Body of pancreas (tissue), 4 donors: ENCODE data around the gene STK39. TPM values are rescaled to one million over a fixed set of nuclear protein-coding genes. Genes with fewer than 3 reads are reported as not detected.

ENCODE experiments used
- ATAC-seq: fragments of 150-250 bp; one replicate; pipeline ENCODE4 v1.9.1; 2016
- DNase-seq, 4 donors: peaks; one replicate each; pipeline ENCODE4 v3.0.0-alpha.2; 2019
- H3K27ac ChIP-seq, 4 donors: fragments of 200-600 bp; sonication (generic); 1 replicate in 3 of 4; 2 replicates in 1 of 4; pipeline versions ENCODE4 v1.5.1 to v1.6.1; 2016 to 2019; ENCODE audit warnings: mild to moderate bottlenecking in 1 of 4, mixed read lengths in 1 of 4, moderate library complexity in 1 of 4
- H3K27me3 ChIP-seq, 2 donors: fragments of 200-600 bp; sonication (generic); one replicate each; pipeline ENCODE4 v1.6.0; 2016; ENCODE audit warnings: mild to moderate bottlenecking in 1 of 2
- H3K36me3 ChIP-seq, 2 donors: fragments of 200-600 bp; sonication (generic); replicated peaks in 1 of 2; 2 replicates each; pipeline ENCODE4 v1.5.1; 2016; ENCODE audit warnings: low read depth in 2 of 2; ENCODE audit not compliant: insufficient read depth in 1 of 2
- H3K4me1 ChIP-seq: fragments of 200-600 bp; sonication (generic); one replicate; pipeline ENCODE4 v1.6.0; 2016
- H3K4me3 ChIP-seq, 2 donors: fragments of 200-600 bp; sonication (generic); 1 replicate in 1 of 2; 2 replicates in 1 of 2; pipeline ENCODE4 v1.5.1; 2016 to 2019
- H3K9me3 ChIP-seq, 3 donors: fragments of 200-600 bp; sonication (generic); 1 replicate in 2 of 3; 2 replicates in 1 of 3; pipeline ENCODE4 v1.5.1; 2016
- CTCF ChIP-seq, 7 experiments: fragments of 450-650 bp in 4 of 7; fragments of 200-600 bp in 3 of 7; sonication (generic) in 3 of 7; IDR thresholded peaks; one replicate each; pipeline ENCODE4 v1.5.1; 2016 to 2019; ENCODE audit warnings: antibody characterized with exemption in 7 of 7
- POLR2A ChIP-seq, 3 donors: fragments of 450-650 bp; IDR thresholded peaks; one replicate each; pipeline ENCODE4 v1.6.1; 2016; ENCODE audit warnings: antibody characterized with exemption in 3 of 3, mild to moderate bottlenecking in 2 of 3
- WGBS, 2 donors: methylation state at CpG; one replicate each; pipeline ENCODE4 v1.1.5; 2017; 5-methylcytosine and 5-hydroxymethylcytosine counted together
- intact Hi-C: fragments of 100-400 bp; cut with DNase I; formaldehyde crosslinking; loops from one replicate; pipeline ENCODE4 v1.15.1; 2023
- total RNA-seq, 2 donors: library from RNA; depleted of rRNA; stranded (reverse); fragments of >200 nt; gene quantifications; one replicate each; pipeline ENCODE4 v1.1.0, GENCODE V29; 2016

Gene STK39
- total RNA-seq, 2 donors from 2014 or later, result 12.9 to 15.8 TPM

- TF ChIP-seq CTCF (IDR thresholded peaks at IDR 0.05) (no peak), POLR2A (IDR thresholded peaks at IDR 0.05) (no peak)
- Histone ChIP-seq H3K27ac (no peak overlapping the region), H3K4me3 (no peak overlapping the region), H3K36me3 (no peaks in the 10 kb centered on the region), H3K27me3 (no peaks in the 10 kb centered on the region), H3K9me3 (no peaks in the 10 kb centered on the region), H3K4me1 (peaks cover 26% of the 10 kb centered on the region)
- intact Hi-C loops, result no loop called here
- DNase-seq (no peak), ATAC-seq (no peak)
- 84 to 85% methylated on average over 5 of the region's 5 CpGs for WGBS, 2 donors
These were observed 6.2 kb downstream of the STK39 start for GRCh38 chr2:168241208-168241607.

DNA sequence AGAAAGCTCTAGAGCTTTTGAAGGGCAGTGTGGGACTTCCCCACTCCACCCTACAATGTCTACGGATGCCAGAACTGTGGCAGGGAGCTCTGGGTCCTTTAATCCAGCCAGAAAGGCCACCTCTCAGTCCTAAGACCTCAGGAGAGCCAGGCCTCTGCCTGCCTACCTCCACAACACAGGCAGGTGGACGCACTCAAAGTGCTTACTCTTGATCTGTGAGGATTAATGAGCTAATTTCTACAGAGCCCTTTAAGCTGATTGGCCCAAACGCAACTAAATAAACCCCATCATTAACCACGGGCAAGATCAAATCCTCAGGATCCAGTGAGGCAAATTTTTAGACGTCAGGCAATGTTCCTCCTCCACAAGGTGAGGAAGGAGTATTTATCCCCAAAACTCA, 8.1 kb downstream of the STK39 start:
- H3K27ac ChIP-seq, result no peak overlapping the region
- H3K4me3 ChIP-seq, result no peak overlapping the region
- DNase-seq (no peak), ATAC-seq (no peak)
- intact Hi-C loops, result no loop called here
- WGBS, 2 donors, result 66 to 81% methylated on average over 5 of the region's 5 CpGs
- H3K4me1 ChIP-seq, result peaks cover 9% of the 10 kb centered on the region
- TF ChIP-seq POLR2A (IDR thresholded peaks at IDR 0.05) (no peak), CTCF (IDR thresholded peaks at IDR 0.05) (no peak)
- no peaks in the 10 kb centered on the region for H3K9me3 ChIP-seq
- no peaks in the 10 kb centered on the region for H3K36me3 ChIP-seq
- no peaks in the 10 kb centered on the region for H3K27me3 ChIP-seq

DNA sequence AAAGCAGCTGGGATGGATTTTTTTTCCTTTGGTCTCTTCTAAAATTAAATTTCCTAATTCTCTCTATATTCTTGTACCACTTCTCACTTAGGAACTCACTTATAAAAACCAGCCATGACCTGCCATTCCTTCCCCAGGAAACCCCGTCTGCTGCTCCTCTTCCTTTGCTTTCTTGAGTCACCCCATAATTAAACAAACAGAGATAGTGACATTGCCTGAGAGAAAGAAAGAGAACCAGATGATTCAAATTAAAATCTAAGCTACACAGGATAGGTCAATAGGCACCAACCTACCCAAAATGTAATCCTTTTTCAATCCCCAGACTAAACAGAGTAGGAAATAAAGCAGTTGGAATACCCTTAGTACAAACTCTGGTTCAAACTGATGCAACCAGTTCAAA, 9.7 kb downstream of the STK39 start:
- no peak overlapping the region for H3K4me3 ChIP-seq
- no peak for ATAC-seq
- no peaks in the 10 kb centered on the region for H3K9me3 ChIP-seq
- H3K27ac ChIP-seq, result no peak overlapping the region
- TF ChIP-seq POLR2A (IDR thresholded peaks at IDR 0.05), result no peak
- no peak for TF ChIP-seq CTCF (IDR thresholded peaks at IDR 0.05)
- 76 to 79% methylated on average over 1 of the region's 1 CpG for WGBS, 2 donors
- no peak for DNase-seq
- no peaks in the 10 kb centered on the region for H3K27me3 ChIP-seq
- H3K36me3 ChIP-seq, result no peaks in the 10 kb centered on the region
- intact Hi-C loops, result no loop called here
- H3K4me1 ChIP-seq, result no peaks in the 10 kb centered on the region

- no peak for TF ChIP-seq POLR2A (IDR thresholded peaks at IDR 0.05)
- no peak for TF ChIP-seq CTCF (IDR thresholded peaks at IDR 0.05)
- no peaks in the 10 kb centered on the region for H3K9me3 ChIP-seq
- no peaks in the 10 kb centered on the region for H3K4me1 ChIP-seq
- H3K27me3 ChIP-seq, result no peaks in the 10 kb centered on the region
- DNase-seq, result no peak
- H3K36me3 ChIP-seq, result no peaks in the 10 kb centered on the region
- H3K27ac ChIP-seq, result no peak overlapping the region
- H3K4me3 ChIP-seq, result no peak overlapping the region
- intact Hi-C loops, result no loop called here
- ATAC-seq, result no peak
- 84 to 92% methylated on average over 2 of the region's 2 CpGs for WGBS, 2 donors
These were observed 12.8 kb downstream of the STK39 start for GRCh38 chr2:168234407-168235085.

DNA sequence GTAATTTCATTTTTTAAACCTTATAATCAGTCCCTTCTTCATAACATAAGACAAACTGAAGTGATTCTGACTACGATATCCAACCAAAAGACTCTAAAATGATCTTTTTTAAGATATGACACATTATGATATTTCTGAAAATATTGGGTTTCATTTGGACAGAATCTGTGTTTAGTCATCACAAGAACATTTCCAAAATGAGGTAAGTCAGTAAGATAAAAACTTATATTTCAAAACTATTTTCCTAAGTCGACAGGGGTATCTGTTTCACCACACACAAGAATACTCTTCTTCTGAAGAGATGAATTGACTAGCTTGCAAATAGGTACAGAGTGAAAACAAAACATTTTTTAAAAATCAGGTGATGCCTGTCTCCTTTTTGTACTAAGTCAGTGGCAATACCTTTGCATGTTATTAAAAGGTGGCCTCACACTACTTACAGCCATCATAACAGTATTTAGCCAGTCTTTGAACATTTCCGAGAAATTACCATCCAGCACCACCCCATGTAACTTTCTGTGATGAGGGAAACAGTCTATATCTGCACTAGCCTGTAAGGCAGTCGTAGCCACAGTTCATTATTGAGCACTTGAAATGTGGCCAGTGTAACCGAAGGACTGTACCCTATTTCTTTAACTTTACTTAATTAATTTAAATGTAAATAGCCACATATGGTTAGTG, 13.5 kb downstream of the STK39 start:
- DNase-seq, result no peak
- no peaks in the 10 kb centered on the region for H3K9me3 ChIP-seq
- TF ChIP-seq POLR2A (IDR thresholded peaks at IDR 0.05) (no peak), CTCF (IDR thresholded peaks at IDR 0.05) (no peak)
- H3K36me3 ChIP-seq, result no peaks in the 10 kb centered on the region
- H3K27ac ChIP-seq, result no peak overlapping the region
- no peak overlapping the region for H3K4me3 ChIP-seq
- H3K27me3 ChIP-seq, result no peaks in the 10 kb centered on the region
- H3K4me1 ChIP-seq, result no peaks in the 10 kb centered on the region
- 94 to 95% methylated on average over 5 of the region's 5 CpGs for WGBS, 2 donors
- intact Hi-C loops, result no loop called here
- ATAC-seq, result no peak
